ENCODE results near the gene SLK. TPM values are rescaled to one million over a fixed set of nuclear protein-coding genes. Genes with fewer than 3 reads are reported as not detected.

The SLK gene
- total and polyA plus RNA-seq, 2 of the 13 experiments (the other 11 are each of a cell fraction or from before 2014, with no cell fraction given): 3.4 to 22.8 TPM

DNA sequence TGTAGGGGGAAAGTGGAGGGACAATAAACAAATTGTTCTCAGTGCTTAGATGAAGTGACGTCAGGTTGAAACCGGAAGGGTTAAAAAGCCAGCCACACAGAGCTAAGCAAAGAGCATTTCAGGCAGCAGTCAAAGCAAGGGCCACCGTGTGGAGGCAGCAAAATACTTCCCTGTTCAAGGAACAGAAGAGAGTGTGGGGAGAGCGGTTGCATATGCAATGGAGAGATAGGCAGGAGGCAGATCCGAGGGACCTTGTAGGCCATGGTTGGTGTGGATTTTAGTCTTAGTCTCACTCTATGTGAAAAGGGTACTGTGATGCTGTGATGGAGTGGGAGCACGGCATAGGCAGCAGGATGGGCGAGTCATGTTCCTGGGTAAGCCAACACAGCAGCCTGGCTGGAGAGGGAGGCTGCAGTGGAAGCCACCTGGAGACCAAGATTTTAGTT lies 45.2 kb upstream of the SLK start (continued):
- TF ChIP-seq, protein P1, sequence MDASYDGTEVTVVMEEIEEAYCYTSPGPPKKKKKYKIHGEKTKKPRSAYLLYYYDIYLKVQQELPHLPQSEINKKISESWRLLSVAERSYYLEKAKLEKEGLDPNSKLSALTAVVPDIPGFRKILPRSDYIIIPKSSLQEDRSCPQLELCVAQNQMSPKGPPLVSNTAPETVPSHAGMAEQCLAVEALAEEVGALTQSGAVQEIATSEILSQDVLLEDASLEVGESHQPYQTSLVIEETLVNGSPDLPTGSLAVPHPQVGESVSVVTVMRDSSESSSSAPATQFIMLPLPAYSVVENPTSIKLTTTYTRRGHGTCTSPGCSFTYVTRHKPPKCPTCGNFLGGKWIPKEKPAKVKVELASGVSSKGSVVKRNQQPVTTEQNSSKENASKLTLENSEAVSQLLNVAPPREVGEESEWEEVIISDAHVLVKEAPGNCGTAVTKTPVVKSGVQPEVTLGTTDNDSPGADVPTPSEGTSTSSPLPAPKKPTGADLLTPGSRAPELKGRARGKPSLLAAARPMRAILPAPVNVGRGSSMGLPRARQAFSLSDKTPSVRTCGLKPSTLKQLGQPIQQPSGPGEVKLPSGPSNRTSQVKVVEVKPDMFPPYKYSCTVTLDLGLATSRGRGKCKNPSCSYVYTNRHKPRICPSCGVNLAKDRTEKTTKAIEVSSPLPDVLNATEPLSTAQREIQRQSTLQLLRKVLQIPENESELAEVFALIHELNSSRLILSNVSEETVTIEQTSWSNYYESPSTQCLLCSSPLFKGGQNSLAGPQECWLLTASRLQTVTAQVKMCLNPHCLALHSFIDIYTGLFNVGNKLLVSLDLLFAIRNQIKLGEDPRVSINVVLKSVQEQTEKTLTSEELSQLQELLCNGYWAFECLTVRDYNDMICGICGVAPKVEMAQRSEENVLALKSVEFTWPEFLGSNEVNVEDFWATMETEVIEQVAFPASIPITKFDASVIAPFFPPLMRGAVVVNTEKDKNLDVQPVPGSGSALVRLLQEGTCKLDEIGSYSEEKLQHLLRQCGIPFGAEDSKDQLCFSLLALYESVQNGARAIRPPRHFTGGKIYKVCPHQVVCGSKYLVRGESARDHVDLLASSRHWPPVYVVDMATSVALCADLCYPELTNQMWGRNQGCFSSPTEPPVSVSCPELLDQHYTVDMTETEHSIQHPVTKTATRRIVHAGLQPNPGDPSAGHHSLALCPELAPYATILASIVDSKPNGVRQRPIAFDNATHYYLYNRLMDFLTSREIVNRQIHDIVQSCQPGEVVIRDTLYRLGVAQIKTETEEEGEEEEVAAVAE (CRISPR knock-in tag; IDR thresholded peaks at IDR 0.05; ENCODE audit: borderline replicate concordance): 0 out of 2 replicates have a peak, but pooled peaks have one; percentile 43
- TF ChIP-seq ZNF263 (CRISPR knock-in tag; IDR thresholded peaks at IDR 0.05) (peak; percentile 77), ATF1 (CRISPR knock-in tag; IDR thresholded peaks at IDR 0.05) (peak; percentile 72), TAF1 (CRISPR knock-in tag; IDR thresholded peaks at IDR 0.05) (0 out of 2 replicates have a peak, but pooled peaks have one; percentile 32), ZNF605 (CRISPR knock-in tag; IDR thresholded peaks at IDR 0.05) (0 out of 2 replicates have a peak, but pooled peaks have one; percentile 47), ZNF776 (CRISPR knock-in tag; IDR thresholded peaks at IDR 0.05) (no peak), ZNF331 (CRISPR knock-in tag; IDR thresholded peaks at IDR 0.05) (peak; percentile 77), NR2F6 (IDR thresholded peaks at IDR 0.05) (no peak), NR2F6 (CRISPR knock-in tag; IDR thresholded peaks at IDR 0.05) (0 out of 2 replicates have a peak, but pooled peaks have one; percentile 11), MIER2 (CRISPR knock-in tag; IDR thresholded peaks at IDR 0.05) (0 out of 2 replicates have a peak, but pooled peaks have one; percentile 14), DNMT3B (CRISPR knock-in tag; conservative IDR thresholded peaks at IDR 0.05) (no peak), BCL6 (CRISPR knock-in tag; IDR thresholded peaks at IDR 0.05) (no peak), ERF (CRISPR knock-in tag; IDR thresholded peaks at IDR 0.05) (0 out of 2 replicates have a peak, but pooled peaks have one; percentile 54), SMC3 (IDR thresholded peaks at IDR 0.05; ENCODE audit: low read length) (peak; percentile 39), ZBTB21 (CRISPR knock-in tag; IDR thresholded peaks at IDR 0.05) (peak; percentile 64; the same call in 1 of the 2 replicates), ZNF430 (CRISPR knock-in tag; IDR thresholded peaks at IDR 0.05) (no peak), ATF7 (IDR thresholded peaks at IDR 0.05) (peak; percentile 75), ATF7 (CRISPR knock-in tag; IDR thresholded peaks at IDR 0.05) (no peak), NRL (CRISPR knock-in tag; IDR thresholded peaks at IDR 0.05; ENCODE audit: borderline replicate concordance) (no peak), CBFB (CRISPR knock-in tag; IDR thresholded peaks at IDR 0.05) (0 out of 2 replicates have a peak, but pooled peaks have one; percentile 26)
- TF ChIP-seq, protein P2, sequence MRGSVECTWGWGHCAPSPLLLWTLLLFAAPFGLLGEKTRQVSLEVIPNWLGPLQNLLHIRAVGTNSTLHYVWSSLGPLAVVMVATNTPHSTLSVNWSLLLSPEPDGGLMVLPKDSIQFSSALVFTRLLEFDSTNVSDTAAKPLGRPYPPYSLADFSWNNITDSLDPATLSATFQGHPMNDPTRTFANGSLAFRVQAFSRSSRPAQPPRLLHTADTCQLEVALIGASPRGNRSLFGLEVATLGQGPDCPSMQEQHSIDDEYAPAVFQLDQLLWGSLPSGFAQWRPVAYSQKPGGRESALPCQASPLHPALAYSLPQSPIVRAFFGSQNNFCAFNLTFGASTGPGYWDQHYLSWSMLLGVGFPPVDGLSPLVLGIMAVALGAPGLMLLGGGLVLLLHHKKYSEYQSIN (CRISPR knock-in tag; IDR thresholded peaks at IDR 0.05; ENCODE audit: borderline replicate concordance): no peak
- TF ChIP-seq, protein P3, sequence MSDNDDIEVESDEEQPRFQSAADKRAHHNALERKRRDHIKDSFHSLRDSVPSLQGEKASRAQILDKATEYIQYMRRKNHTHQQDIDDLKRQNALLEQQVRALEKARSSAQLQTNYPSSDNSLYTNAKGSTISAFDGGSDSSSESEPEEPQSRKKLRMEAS (IDR thresholded peaks at IDR 0.05): 0 out of 2 replicates have a peak, but pooled peaks have one; percentile 12
- TF ChIP-seq, protein P4, sequence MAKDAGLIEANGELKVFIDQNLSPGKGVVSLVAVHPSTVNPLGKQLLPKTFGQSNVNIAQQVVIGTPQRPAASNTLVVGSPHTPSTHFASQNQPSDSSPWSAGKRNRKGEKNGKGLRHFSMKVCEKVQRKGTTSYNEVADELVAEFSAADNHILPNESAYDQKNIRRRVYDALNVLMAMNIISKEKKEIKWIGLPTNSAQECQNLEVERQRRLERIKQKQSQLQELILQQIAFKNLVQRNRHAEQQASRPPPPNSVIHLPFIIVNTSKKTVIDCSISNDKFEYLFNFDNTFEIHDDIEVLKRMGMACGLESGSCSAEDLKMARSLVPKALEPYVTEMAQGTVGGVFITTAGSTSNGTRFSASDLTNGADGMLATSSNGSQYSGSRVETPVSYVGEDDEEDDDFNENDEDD (CRISPR knock-in tag; IDR thresholded peaks at IDR 0.05; ENCODE audit: borderline replicate concordance): no peak
- TF ChIP-seq, protein P5, sequence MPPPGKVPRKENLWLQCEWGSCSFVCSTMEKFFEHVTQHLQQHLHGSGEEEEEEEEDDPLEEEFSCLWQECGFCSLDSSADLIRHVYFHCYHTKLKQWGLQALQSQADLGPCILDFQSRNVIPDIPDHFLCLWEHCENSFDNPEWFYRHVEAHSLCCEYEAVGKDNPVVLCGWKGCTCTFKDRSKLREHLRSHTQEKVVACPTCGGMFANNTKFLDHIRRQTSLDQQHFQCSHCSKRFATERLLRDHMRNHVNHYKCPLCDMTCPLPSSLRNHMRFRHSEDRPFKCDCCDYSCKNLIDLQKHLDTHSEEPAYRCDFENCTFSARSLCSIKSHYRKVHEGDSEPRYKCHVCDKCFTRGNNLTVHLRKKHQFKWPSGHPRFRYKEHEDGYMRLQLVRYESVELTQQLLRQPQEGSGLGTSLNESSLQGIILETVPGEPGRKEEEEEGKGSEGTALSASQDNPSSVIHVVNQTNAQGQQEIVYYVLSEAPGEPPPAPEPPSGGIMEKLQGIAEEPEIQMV (CRISPR knock-in tag; IDR thresholded peaks at IDR 0.05; ENCODE audit: low read depth): no peak; the same call in 1 of the 2 replicates
- TF ChIP-seq, protein P6, sequence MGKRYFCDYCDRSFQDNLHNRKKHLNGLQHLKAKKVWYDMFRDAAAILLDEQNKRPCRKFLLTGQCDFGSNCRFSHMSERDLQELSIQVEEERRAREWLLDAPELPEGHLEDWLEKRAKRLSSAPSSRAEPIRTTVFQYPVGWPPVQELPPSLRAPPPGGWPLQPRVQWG (CRISPR knock-in tag; IDR thresholded peaks at IDR 0.05; ENCODE audit: borderline replicate concordance, low read depth): no peak

Measured in HepG2 (cell line).